Measurements from ENCODE around the gene IFT122.

IFT122 gene

DNA sequence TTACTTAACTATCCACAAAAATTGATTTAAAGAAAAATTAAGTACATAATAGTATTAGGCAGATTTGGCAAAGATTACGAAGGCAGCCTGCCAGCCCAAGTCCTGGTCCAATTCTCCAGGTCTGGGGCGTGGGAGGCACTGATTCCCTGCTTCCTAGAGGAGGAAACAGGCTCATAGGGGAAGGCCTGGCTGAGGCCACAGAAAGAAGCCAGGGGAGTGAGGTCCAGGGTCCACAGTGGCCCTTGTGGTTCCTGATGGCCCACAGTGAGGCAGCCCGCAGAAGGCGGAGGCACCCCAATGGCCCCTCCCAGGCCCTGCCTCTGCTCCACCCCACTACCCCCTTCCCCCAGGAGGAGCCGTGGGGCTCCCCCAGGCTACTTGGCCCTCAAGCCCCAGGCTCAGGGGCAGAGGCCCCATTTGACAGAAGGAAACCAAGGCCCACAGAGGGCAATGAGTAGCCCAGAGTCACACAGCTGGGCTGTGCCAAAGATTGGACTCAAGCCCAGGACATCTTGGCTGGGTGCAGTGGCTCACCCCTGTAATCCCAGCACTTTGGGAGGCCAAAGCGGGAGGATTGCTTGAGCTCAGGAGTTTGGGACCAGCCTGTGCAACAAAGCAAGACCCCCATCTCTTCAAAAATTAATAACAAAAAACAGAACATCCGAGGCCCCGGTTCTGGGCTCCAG is 124.0 kb downstream of the IFT122 start:
- no peak overlapping the region for H3K27ac ChIP-seq
- no peak for DNase-seq (ENCODE audit: low read depth, low spot score)

DNA sequence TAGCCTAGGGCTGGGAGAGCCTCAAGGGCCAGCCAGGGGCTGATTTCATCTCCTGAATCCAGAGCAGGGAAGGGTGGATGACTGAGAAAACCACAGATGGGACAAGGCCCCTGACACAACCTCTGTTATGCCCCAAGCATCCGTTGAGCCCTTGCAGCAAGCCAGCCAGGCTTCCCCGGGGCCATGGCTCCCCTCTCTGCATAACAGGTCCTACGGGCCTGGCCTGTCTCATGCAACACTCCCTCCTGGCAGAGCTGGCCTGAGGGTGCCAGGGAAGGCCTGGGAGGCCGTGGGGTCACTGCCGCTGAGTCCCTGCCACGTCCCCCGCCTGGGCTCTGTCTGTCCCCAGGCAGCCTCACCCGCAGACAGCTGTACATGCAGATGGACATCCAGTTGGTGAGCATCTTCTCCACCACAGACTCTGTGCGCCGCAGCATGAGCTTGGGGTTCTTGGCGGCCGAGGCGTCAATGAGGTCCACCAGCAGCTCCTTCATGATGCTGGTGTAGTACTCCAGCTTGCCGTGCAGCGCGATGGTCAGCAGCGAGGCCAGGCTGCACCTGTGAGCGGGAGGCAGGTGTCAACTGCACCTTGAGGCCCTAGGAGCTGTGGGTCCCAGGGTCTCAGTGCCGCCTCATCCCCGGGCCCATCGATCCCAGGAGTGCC is 125.1 kb downstream of the IFT122 start:
- no peak for DNase-seq (ENCODE audit: low read depth, low spot score)
- H3K27ac ChIP-seq = no peak overlapping the region

DNA sequence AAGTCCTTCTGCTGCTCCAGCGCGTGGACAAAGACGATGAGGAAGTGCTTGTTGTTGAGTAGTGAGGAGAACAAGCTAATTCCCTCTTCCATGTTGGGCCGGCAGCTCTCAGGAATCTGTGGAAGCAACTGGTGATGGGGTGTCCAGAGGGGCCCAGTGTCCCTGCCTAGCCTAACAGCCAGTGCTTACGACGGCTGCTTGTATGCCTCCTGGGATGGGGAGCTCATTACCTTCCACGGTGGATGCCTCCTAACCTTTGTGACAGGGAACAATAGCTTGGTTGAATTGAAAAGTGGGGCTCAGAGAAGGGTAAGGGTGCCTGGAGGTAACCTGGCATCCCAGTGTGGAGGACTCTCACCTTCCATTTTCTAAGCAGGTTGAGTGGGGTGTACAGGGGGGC is 125.9 kb downstream of the IFT122 start:
- DNase-seq (ENCODE audit: low read depth, low spot score) = no peak
- no peak overlapping the region for H3K27ac ChIP-seq

DNA sequence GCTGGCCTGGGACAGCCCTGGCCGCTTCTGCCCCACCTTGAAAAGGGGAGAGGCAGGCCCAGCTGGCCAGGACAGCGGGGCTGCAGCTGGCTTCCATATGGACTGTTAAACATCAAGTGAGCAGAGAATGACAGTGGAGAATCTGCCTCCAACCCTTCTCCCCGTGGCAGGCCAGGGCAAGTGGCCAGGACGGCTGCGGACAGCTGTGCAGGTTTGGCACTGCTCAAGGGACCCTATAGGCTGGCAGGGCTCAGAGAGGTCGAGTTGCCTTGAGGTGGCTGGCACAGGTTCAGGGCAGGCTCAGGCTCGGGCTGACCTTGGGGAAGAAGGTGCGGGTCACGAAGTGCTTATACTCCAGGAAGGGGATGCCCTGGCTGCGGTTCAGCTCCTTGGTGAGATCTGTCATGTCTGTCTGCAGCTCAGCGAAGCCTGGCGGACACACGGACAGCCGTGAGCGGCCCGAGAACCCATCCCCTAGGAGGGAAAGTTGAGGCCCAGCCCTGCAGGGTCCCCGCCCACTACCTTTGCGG is 127.2 kb downstream of the IFT122 start:
- no peak overlapping the region for H3K27ac ChIP-seq
- no peak for DNase-seq (ENCODE audit: low read depth, low spot score)

DNA sequence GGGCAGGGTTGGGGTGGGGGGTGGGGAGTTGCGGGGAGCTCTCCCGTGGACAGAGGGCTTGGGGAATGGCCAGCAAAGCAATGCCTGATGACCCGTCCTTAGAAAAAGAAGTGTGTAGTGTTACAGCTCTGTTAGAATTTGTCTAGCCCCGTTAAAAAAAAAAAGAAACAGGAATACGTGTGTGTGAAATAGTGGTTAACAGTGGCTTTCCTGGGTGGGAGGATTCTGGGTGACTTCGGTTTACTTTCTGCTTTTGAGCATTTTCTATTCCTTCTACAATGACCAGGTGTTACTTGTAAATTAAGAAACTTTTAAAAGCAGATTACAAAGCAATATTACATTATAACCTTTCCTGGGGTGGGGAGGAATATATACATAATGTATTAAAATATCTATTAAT is 127.9 kb downstream of the IFT122 start:
- no peak for DNase-seq (ENCODE audit: low read depth, low spot score)
- H3K27ac ChIP-seq = no peak overlapping the region

DNA sequence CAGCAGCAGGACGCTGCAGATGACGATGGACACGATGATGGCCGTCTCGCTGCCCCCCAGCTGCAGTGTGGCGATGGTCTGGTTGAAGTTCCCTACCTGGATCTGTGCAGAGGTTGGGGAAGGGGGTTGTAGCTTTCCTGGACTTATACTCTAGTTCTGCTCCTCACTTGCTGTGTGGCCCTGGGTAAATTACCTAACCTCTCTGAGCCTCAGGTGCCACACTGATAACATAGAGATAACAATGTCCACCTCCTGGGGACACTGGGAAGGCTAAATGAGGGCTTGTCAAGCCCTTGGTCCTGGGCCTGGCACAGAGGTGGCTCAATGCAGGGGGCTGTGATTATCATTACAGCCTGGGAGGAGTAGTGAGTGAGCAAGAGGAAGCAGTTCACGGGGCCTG is 129.8 kb downstream of the IFT122 start:
- DNase-seq (ENCODE audit: low read depth, low spot score) = no peak
- H3K27ac ChIP-seq = no peak overlapping the region

Measured in epithelial cell of prostate (primary cell).